Thoracic aorta (tissue), 2 donors: Measurements from ENCODE around the gene TMPRSS3. TPM values are rescaled to one million over a fixed set of nuclear protein-coding genes. Genes with fewer than 3 reads are reported as not detected.

Source experiments
- ATAC-seq: fragments of 150-250 bp; one replicate; pipeline ENCODE4 v1.8.0; 2017; ENCODE audit warnings: low read depth; ENCODE audit not compliant: insufficient number of reproducible peaks, low FRiP score
- DNase-seq: peaks from one replicate; pipeline ENCODE4 v3.0.0-alpha.2; 2020; ENCODE audit warnings: low spot score
- H3K27ac ChIP-seq, 2 donors: fragments of 200-600 bp; sonication (generic); 1 replicate in 1 of 2; 2 replicates in 1 of 2; pipeline ENCODE4 v1.5.1; 2016; ENCODE audit warnings: mild to moderate bottlenecking in 2 of 2, moderate library complexity in 2 of 2
- H3K27me3 ChIP-seq: fragments of 200-600 bp; sonication (generic); replicated peaks from 2 replicates; pipeline ENCODE4 v1.6.0; 2016; ENCODE audit warnings: mild to moderate bottlenecking; ENCODE audit not compliant: insufficient read depth
- H3K36me3 ChIP-seq: fragments of 200-600 bp; sonication (generic); one replicate; pipeline ENCODE4 v1.5.1; 2016
- H3K4me1 ChIP-seq, 2 donors: fragments of 200-600 bp; sonication (generic); 1 replicate in 1 of 2; 2 replicates in 1 of 2; pipeline versions ENCODE4 v1.5.1 to v1.6.0; 2016; ENCODE audit warnings: low read depth in 2 of 2, mild to moderate bottlenecking in 1 of 2; ENCODE audit not compliant: control insufficient read depth in 1 of 2
- H3K4me3 ChIP-seq: fragments of 200-600 bp; sonication (generic); 2 replicates; pipeline ENCODE4 v1.5.1; 2016; ENCODE audit warnings: mild to moderate bottlenecking
- H3K9me3 ChIP-seq: fragments of 200-600 bp; sonication (generic); 2 replicates; pipeline ENCODE4 v1.5.1; 2016
- total RNA-seq, 2 donors: library from RNA; depleted of rRNA; stranded (reverse); fragments of >200 nt; gene quantifications; one replicate each; pipeline versions ENCODE4 v1.1.0 to v1.2.3, GENCODE V29; 2016
- TF ChIP-seq, protein P1 (sequence below): fragments of 200-600 bp; sonication (generic); IDR thresholded peaks from one replicate; pipeline ENCODE4 v1.5.1; 2019; ENCODE audit warnings: antibody characterized with exemption

The TMPRSS3 gene
- total RNA-seq, 2 donors from 2014 or later, result not detected

DNA sequence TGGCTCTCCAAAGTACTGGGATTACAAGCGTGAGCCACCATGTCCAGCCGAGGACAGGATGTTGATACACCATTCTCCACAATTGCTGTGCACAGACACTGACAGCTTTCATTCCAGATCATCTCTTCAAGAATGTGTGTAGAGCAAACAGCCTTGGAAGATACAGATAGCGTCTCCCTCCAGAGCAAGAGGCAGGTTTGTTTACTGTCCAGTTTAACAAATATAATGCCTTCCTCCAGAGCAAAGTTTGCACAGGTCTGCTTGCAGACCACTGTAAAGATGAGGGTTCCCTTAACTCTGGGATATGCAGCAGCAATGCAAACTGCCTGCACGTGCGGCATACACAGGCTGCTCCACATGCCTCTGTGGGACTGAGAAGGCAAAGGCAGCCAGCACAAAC, 4.6 kb downstream of the TMPRSS3 start:
- TF ChIP-seq, protein P1, sequence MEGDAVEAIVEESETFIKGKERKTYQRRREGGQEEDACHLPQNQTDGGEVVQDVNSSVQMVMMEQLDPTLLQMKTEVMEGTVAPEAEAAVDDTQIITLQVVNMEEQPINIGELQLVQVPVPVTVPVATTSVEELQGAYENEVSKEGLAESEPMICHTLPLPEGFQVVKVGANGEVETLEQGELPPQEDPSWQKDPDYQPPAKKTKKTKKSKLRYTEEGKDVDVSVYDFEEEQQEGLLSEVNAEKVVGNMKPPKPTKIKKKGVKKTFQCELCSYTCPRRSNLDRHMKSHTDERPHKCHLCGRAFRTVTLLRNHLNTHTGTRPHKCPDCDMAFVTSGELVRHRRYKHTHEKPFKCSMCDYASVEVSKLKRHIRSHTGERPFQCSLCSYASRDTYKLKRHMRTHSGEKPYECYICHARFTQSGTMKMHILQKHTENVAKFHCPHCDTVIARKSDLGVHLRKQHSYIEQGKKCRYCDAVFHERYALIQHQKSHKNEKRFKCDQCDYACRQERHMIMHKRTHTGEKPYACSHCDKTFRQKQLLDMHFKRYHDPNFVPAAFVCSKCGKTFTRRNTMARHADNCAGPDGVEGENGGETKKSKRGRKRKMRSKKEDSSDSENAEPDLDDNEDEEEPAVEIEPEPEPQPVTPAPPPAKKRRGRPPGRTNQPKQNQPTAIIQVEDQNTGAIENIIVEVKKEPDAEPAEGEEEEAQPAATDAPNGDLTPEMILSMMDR, result no peak
- no peaks in the 10 kb centered on the region for H3K9me3 ChIP-seq
- no peaks in the 10 kb centered on the region for H3K4me1 ChIP-seq
- H3K36me3 ChIP-seq, result no peaks in the 10 kb centered on the region
- H3K27ac ChIP-seq, result no peak overlapping the region
- ATAC-seq, result no peak
- no peaks in the 10 kb centered on the region for H3K27me3 ChIP-seq
- H3K4me3 ChIP-seq, result no peak overlapping the region
- no peak for DNase-seq

DNA sequence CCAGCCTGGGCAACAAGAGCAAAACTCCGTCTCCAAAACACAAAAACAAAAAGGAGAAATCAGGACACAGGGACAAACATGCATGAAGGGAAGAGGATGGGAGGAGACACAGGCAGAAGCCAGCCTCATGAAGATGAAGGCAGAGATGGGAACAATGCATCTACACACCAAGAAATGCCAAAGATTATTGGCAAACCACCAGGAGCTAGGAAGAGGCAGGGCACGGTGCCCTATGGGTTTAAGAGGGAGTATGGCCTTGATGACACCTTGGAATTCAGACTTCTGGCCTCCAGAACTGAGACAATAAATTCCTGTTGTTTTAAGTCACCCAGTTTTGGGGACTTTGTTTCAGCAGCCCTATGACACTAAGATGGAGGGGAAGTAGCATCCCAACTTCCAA, 5.2 kb downstream of the TMPRSS3 start:
- ATAC-seq (no peak), DNase-seq (no peak)
- H3K36me3 ChIP-seq, result no peaks in the 10 kb centered on the region
- H3K9me3 ChIP-seq, result no peaks in the 10 kb centered on the region
- no peak overlapping the region for H3K4me3 ChIP-seq
- H3K4me1 ChIP-seq, result no peaks in the 10 kb centered on the region
- H3K27ac ChIP-seq, result no peak overlapping the region
- TF ChIP-seq, protein P1, result no peak
- H3K27me3 ChIP-seq, result no peaks in the 10 kb centered on the region

DNA sequence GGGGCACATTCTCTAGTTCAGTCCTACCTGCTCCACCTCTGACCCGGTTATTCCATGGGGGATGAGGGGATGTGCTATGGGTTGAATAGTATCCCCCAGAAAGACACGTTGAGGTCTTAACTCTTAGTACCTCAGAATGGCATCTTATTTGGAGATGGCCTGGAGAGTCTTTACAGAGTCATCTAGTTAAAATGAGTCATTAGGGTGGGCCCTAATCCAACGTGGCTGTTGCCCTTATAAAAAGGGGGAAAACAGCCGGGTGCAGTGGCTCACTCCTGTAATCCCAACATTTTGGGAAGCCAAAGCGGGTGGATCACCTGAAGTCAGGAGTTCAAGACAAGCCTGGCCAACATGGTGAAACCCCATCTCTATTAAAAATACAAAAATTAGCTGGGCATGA, 5.7 kb downstream of the TMPRSS3 start:
- no peaks in the 10 kb centered on the region for H3K27me3 ChIP-seq
- no peak overlapping the region for H3K4me3 ChIP-seq
- no peaks in the 10 kb centered on the region for H3K9me3 ChIP-seq
- H3K27ac ChIP-seq, result no peak overlapping the region
- DNase-seq (no peak), ATAC-seq (no peak)
- H3K36me3 ChIP-seq, result no peaks in the 10 kb centered on the region
- H3K4me1 ChIP-seq, result no peaks in the 10 kb centered on the region
- TF ChIP-seq, protein P1, result no peak

DNA sequence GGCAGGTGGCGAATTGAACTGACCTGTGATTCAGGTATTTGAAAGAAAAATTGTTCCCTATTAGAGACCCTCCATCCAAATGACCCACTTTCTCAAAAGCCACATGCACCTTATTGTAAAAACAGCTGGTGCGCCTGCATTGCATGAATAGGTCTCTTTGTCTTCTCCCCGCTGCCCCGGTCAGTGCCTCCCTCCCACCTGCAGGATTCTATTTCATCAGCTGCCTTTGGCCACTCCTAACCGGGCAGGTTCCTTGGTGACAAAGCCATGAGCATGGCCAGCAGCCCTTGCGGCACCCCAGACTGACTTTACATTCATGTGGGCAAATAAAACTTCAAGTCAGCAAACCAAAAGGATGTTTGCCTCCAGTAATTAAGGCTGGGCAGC, 6.4 kb downstream of the TMPRSS3 start:
- H3K4me1 ChIP-seq, result no peaks in the 10 kb centered on the region
- no peak for DNase-seq
- H3K36me3 ChIP-seq, result no peaks in the 10 kb centered on the region
- H3K9me3 ChIP-seq, result no peaks in the 10 kb centered on the region
- ATAC-seq, result no peak
- H3K27me3 ChIP-seq, result no peaks in the 10 kb centered on the region
- TF ChIP-seq, protein P1, result no peak
- no peak overlapping the region for H3K27ac ChIP-seq
- H3K4me3 ChIP-seq, result no peak overlapping the region

DNA sequence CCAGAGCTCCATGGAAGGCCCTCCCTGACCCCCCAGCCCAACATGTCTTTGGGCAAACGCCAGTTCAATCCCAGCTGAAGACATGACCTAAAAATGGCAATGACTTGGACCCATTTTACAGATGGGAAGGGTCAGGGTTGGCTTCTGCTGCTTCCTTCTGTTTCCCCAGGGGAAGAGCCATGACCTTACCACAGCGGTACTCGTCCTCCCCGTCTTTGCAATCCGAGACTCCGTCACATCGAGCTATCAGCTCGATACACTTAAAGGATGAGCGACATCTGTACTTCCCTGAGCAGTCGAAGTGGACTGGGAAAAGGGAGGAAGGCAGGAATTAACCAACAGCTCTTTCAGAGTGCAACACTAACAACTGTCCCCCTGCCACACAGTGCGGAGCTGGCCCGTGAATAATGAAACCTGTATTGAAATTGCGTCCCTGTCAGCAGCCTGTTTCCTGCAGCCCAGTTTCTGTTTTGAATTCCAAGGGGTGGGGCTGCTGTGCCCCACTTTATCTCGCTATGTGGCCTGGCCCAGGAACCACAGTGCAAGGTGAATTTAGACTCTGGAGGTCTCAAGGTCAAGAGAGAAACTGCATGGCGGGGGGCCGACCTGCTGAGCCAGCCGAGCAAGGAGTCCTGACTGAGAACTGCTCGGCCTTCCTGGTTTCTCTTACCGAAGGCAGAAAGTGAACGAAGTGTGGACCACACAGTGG, 7.0 kb downstream of the TMPRSS3 start:
- no peaks in the 10 kb centered on the region for H3K27me3 ChIP-seq
- no peak overlapping the region for H3K27ac ChIP-seq
- H3K4me1 ChIP-seq, result no peaks in the 10 kb centered on the region
- DNase-seq (no peak), ATAC-seq (no peak)
- no peaks in the 10 kb centered on the region for H3K36me3 ChIP-seq
- H3K4me3 ChIP-seq, result no peak overlapping the region
- TF ChIP-seq, protein P1, result no peak
- H3K9me3 ChIP-seq, result no peaks in the 10 kb centered on the region
